IMR-90 (cell line): ENCODE measurements around the gene TNIP1. TPM values are rescaled to one million over a fixed set of nuclear protein-coding genes. Genes with fewer than 3 reads are reported as not detected.

Experiments
- ATAC-seq: fragments of 200-7000 bp; cut with Tn5 transposase; 2 replicates; pipeline ENCODE4 v1.9.1; 2020; ENCODE audit warnings: low read depth, mild to moderate bottlenecking, moderate library complexity
- BruUV-seq: library from RNA; stranded (reverse); fragments of 400-500 nt; replicated peaks from 2 replicates; lab custom pipeline; 2021; lab: Mats Ljungman, UMichigan
- CTCF ChIA-PET: fragments of 300-600 bp; formaldehyde crosslinking; extraction: SDS; loops from one replicate; lab custom pipeline; 2021; ENCODE audit warnings: antibody characterized with exemption; lab: Yijun Ruan, JAX
- POLR2A ChIA-PET: fragments of 300-600 bp; sonication (Branson Sonifier 250); formaldehyde crosslinking; loops from one replicate; lab custom pipeline; 2022; ENCODE audit warnings: antibody characterized with exemption; ENCODE audit not compliant: unreplicated experiment; lab: Charles Lee
- DNase-seq: peaks from one replicate; pipeline ENCODE4 v3.0.0; 2013
- H2AFZ ChIP-seq: replicated peaks from 2 replicates; pipeline ENCODE3; 2013; ENCODE audit warnings: low read length, mild to moderate bottlenecking; ENCODE audit not compliant: poor library complexity
- H2AK5ac ChIP-seq: 2 replicates; pipeline ENCODE4 v1.6.1; 2013; ENCODE audit warnings: low read depth, low read length, inconsistent platforms
- H2AK9ac ChIP-seq: replicated peaks from 2 replicates; pipeline ENCODE3; 2013; ENCODE audit warnings: mild to moderate bottlenecking, low read depth, low read length, moderate library complexity; ENCODE audit not compliant: poor library complexity
- H2BK120ac ChIP-seq: 2 replicates; pipeline ENCODE4 v1.6.1; 2013; ENCODE audit warnings: low read depth, low read length, inconsistent platforms
- H2BK15ac ChIP-seq: 3 replicates; pipeline ENCODE4 v1.6.1; 2013; ENCODE audit warnings: low read depth, low read length, inconsistent platforms
- H2BK20ac ChIP-seq: 2 replicates; pipeline ENCODE4 v1.6.1; 2013; ENCODE audit warnings: low read depth, mild to moderate bottlenecking, inconsistent platforms, low read length, moderate library complexity
- H2BK5ac ChIP-seq: 2 replicates; pipeline ENCODE4 v1.6.1; 2013; ENCODE audit warnings: mild to moderate bottlenecking, low read depth, low read length, inconsistent platforms; ENCODE audit not compliant: poor library complexity, severe bottlenecking
- H3K14ac ChIP-seq: replicated peaks from 2 replicates; pipeline ENCODE4 v1.6.1; 2013; ENCODE audit warnings: low read depth, low read length, inconsistent platforms
- H3K18ac ChIP-seq: 2 replicates; pipeline ENCODE4 v1.6.1; 2013; ENCODE audit warnings: low read depth, low read length, control low read depth
- H3K23ac ChIP-seq: 2 replicates; pipeline ENCODE4 v1.6.1; 2013; ENCODE audit warnings: low read depth, low read length, inconsistent platforms
- H3K27ac ChIP-seq: 2 replicates; pipeline ENCODE4 v1.5.1; 2013; ENCODE audit warnings: mild to moderate bottlenecking, control low read depth, low read length; ENCODE audit not compliant: insufficient read depth
- H3K27me3 ChIP-seq: 2 replicates; pipeline ENCODE4 v1.6.1; 2013; ENCODE audit warnings: low read length; ENCODE audit not compliant: control insufficient read depth, insufficient read depth
- H3K36me3 ChIP-seq: 2 replicates; pipeline ENCODE4 v1.6.1; 2013; ENCODE audit warnings: low read length, mixed read lengths; ENCODE audit not compliant: control insufficient read depth, insufficient read depth
- H3K4ac ChIP-seq: 2 replicates; pipeline ENCODE4 v1.6.1; 2013; ENCODE audit warnings: low read depth, low read length, inconsistent platforms
- H3K4me1 ChIP-seq: 2 replicates; pipeline ENCODE4 v1.6.1; 2013; ENCODE audit warnings: low read length, mixed read lengths; ENCODE audit not compliant: control insufficient read depth, insufficient read depth
- H3K4me2 ChIP-seq: 2 replicates; pipeline ENCODE4 v1.6.1; 2013; ENCODE audit warnings: low read depth, mild to moderate bottlenecking, control low read depth, low read length, moderate library complexity
- H3K4me3 ChIP-seq: 2 replicates; pipeline ENCODE4 v1.5.1; 2013; ENCODE audit warnings: low read depth, mild to moderate bottlenecking, control low read depth, low read length, moderate library complexity; ENCODE audit not compliant: insufficient read depth
- H3K56ac ChIP-seq: 2 replicates; pipeline ENCODE4 v1.6.1; 2013; ENCODE audit warnings: low read length, inconsistent platforms; ENCODE audit not compliant: insufficient read depth; ENCODE audit errors: extremely low read depth
- H3K79me1 ChIP-seq, 2 experiments: 2 replicates each; pipeline ENCODE4 v1.6.1; 2013; ENCODE audit warnings: low read length in 2 of 2, inconsistent platforms in 1 of 2, low read depth in 1 of 2
- H3K9ac ChIP-seq: 2 replicates; pipeline ENCODE4 v1.6.1; 2013; ENCODE audit warnings: low read depth, low read length, control low read depth
- H3K9me1 ChIP-seq: 2 replicates; pipeline ENCODE4 v1.6.1; 2013; ENCODE audit warnings: low read length, inconsistent platforms; ENCODE audit not compliant: insufficient read depth
- H3K9me3 ChIP-seq: 2 replicates; pipeline ENCODE4 v1.6.1; 2013; ENCODE audit warnings: low read length; ENCODE audit not compliant: control insufficient read depth, insufficient read depth
- H4K20me1 ChIP-seq: 2 replicates; pipeline ENCODE4 v1.6.1; 2013; ENCODE audit warnings: low read length, inconsistent platforms; ENCODE audit not compliant: insufficient read depth
- H4K5ac ChIP-seq: 2 replicates; pipeline ENCODE4 v1.6.1; 2013; ENCODE audit warnings: mild to moderate bottlenecking, low read depth, low read length, control low read depth
- H4K8ac ChIP-seq, 2 experiments: 2 replicates each; pipeline ENCODE4 v1.6.1; 2013; ENCODE audit warnings: low read depth in 2 of 2, low read length in 2 of 2, control low read depth in 1 of 2, inconsistent platforms in 1 of 2
- H4K91ac ChIP-seq: 2 replicates; pipeline ENCODE4 v1.6.1; 2013; ENCODE audit warnings: low read depth, low read length, inconsistent platforms; ENCODE audit not compliant: insufficient read depth
- BHLHE40 ChIP-seq: fragments of 150-350 bp; IDR thresholded peaks from 2 replicates; pipeline ENCODE4 v1.6.1; 2016; ENCODE audit warnings: mild to moderate bottlenecking, low read depth, low read length
- CEBPB ChIP-seq: IDR thresholded peaks from 2 replicates; pipeline ENCODE4 v1.6.1; 2012; ENCODE audit warnings: low read depth, low read length, improper control_type of control experiment
- CHD1 ChIP-seq: IDR thresholded peaks from 2 replicates; pipeline ENCODE4 v1.6.1; 2012; ENCODE audit warnings: low read depth, low read length, improper control_type of control experiment
- ELK1 ChIP-seq: fragments of 150-350 bp; IDR thresholded peaks from 2 replicates; pipeline ENCODE4 v1.6.1; 2016; ENCODE audit warnings: low read depth, mild to moderate bottlenecking, low read length, moderate library complexity, borderline replicate concordance
- FOS ChIP-seq: fragments of 150-350 bp; IDR thresholded peaks from 2 replicates; pipeline ENCODE4 v1.6.1; 2016; ENCODE audit warnings: low read depth, low read length
- MAZ ChIP-seq: IDR thresholded peaks from 2 replicates; pipeline ENCODE4 v1.6.1; 2012; ENCODE audit warnings: low read depth, mild to moderate bottlenecking, low read length, improper control_type of control experiment, moderate library complexity, borderline replicate concordance
- MXI1 ChIP-seq: IDR thresholded peaks from 2 replicates; pipeline ENCODE4 v1.6.1; 2012; ENCODE audit warnings: low read depth, mild to moderate bottlenecking, low read length, moderate library complexity, borderline replicate concordance
- NFE2L2 ChIP-seq: fragments of 150-350 bp; IDR thresholded peaks from 2 replicates; pipeline ENCODE4 v1.6.1; 2016; ENCODE audit warnings: low read depth, mild to moderate bottlenecking, low read length
- POLR2A ChIP-seq: IDR thresholded peaks from 2 replicates; pipeline ENCODE4 v1.6.1; 2012; ENCODE audit warnings: mild to moderate bottlenecking, low read depth, low read length
- RCOR1 ChIP-seq: IDR thresholded peaks from 2 replicates; pipeline ENCODE4 v1.6.1; 2012; ENCODE audit warnings: mild to moderate bottlenecking, low read length, improper control_type of control experiment; ENCODE audit not compliant: insufficient replicate concordance
- RFX5 ChIP-seq: IDR thresholded peaks from 2 replicates; pipeline ENCODE4 v1.8.0; 2012; ENCODE audit warnings: low read depth, mild to moderate bottlenecking, low read length, moderate library complexity
- SMC3 ChIP-seq: fragments of 150-350 bp; IDR thresholded peaks from 2 replicates; pipeline ENCODE4 v1.6.1; 2016; ENCODE audit warnings: low read depth, mild to moderate bottlenecking, antibody characterized with exemption, low read length, moderate library complexity
- USF2 ChIP-seq: fragments of 150-350 bp; IDR thresholded peaks from 2 replicates; pipeline ENCODE4 v1.6.1; 2017; ENCODE audit warnings: mild to moderate bottlenecking, antibody characterized with exemption, low read length, low read depth
- WGBS, 2 experiments: methylation state at CpG; one replicate each; pipeline versions ENCODE4 v1.1.5 to v1.1.7; 2013; ENCODE audit warnings: missing lambda C conversion rate in 2 of 2; ENCODE audit not compliant: insufficient read length in 1 of 2; ENCODE audit errors: extremely low coverage in 2 of 2; 5-methylcytosine and 5-hydroxymethylcytosine counted together
- dilution Hi-C: fragments of 300-500 bp; cut with HindIII; formaldehyde crosslinking; loops from one replicate; pipeline ENCODE4 v1.14.3; 2018; ENCODE audit warnings: low sequenced_read_pairs; ENCODE audit not compliant: unreplicated experiment
- in situ Hi-C: fragments of 300-500 bp; cut with MboI; formaldehyde crosslinking; loops from 3 replicates; pipeline ENCODE4 v1.14.3; 2019; ENCODE audit warnings: low sequenced_read_pairs, inconsistent platforms, mixed read lengths
- intact Hi-C: fragments of 100-400 bp; cut with micrococcal nuclease; formaldehyde crosslinking; loops from 2 replicates; pipeline ENCODE4 v1.10.0; 2022
- polyA plus RNA-seq, 3 experiments: library from polyadenylated mRNA; depleted of rRNA; stranded (reverse); fragments of >200 nt; gene quantifications; 2 replicates each; pipeline ENCODE4 v1.2.3, GENCODE V29; 2012; ENCODE audit warnings: low replicate concordance in 1 of 3
- total RNA-seq: library from RNA; depleted of rRNA; stranded (reverse); fragments of >200 nt; gene quantifications from 2 replicates; pipeline ENCODE4 v1.2.3, GENCODE V29; 2012
- TF ChIP-seq, protein P1 (sequence below): conservative IDR thresholded peaks from 2 replicates; pipeline ENCODE4 v1.5.1; 2012; ENCODE audit warnings: mild to moderate bottlenecking, low read depth, low read length, improper control_type of control experiment

The TNIP1 gene
- total and polyA plus RNA-seq, 2 of the 4 experiments (the other 2 are of a cell fraction) = 63.8 to 92.8 TPM

GRCh38 chr5:151020304-151021110 lies 60.3 kb downstream of the TNIP1 start, which contains the start of gene GPX3:
TSS of gene GPX3 (plus strand) at chr5:151020591. CDS start at chr5:151020655, 64 bp downstream.
- no peak for TF ChIP-seq POLR2A
- no peak for TF ChIP-seq MAZ
- no peak for TF ChIP-seq SMC3
- no peak for TF ChIP-seq FOS
- TF ChIP-seq MXI1 = no peak
- TF ChIP-seq, protein P1, sequence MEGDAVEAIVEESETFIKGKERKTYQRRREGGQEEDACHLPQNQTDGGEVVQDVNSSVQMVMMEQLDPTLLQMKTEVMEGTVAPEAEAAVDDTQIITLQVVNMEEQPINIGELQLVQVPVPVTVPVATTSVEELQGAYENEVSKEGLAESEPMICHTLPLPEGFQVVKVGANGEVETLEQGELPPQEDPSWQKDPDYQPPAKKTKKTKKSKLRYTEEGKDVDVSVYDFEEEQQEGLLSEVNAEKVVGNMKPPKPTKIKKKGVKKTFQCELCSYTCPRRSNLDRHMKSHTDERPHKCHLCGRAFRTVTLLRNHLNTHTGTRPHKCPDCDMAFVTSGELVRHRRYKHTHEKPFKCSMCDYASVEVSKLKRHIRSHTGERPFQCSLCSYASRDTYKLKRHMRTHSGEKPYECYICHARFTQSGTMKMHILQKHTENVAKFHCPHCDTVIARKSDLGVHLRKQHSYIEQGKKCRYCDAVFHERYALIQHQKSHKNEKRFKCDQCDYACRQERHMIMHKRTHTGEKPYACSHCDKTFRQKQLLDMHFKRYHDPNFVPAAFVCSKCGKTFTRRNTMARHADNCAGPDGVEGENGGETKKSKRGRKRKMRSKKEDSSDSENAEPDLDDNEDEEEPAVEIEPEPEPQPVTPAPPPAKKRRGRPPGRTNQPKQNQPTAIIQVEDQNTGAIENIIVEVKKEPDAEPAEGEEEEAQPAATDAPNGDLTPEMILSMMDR = no peak
- TF ChIP-seq ELK1 = no peak
- TF ChIP-seq BHLHE40 = no peak
- TF ChIP-seq CEBPB = no peak
- no peak for TF ChIP-seq USF2
- TF ChIP-seq CHD1 = no peak
- TF ChIP-seq RFX5 = no peak
- no peak for TF ChIP-seq RCOR1
- TF ChIP-seq NFE2L2 = no peak
- H3K27ac ChIP-seq = no peak within 1 kb of the TSS
- no peaks in the 10 kb centered on the region for H3K36me3 ChIP-seq
- in situ Hi-C loops (no loop called here), intact Hi-C loops (no loop called here), dilution Hi-C loops (no loop called here)
- no peak within 1 kb of the TSS for H3K18ac ChIP-seq
- WGBS, 2 experiments = 4% methylated on average over 22 of the region's 54 CpGs; no CpG with 5 or more reads in 1 of the 2 experiments
- POLR2A ChIA-PET = no interaction called here
- no peaks in the 10 kb centered on the region; the same call in 1 of the 2 replicates for H3K27me3 ChIP-seq
- H3K79me1 ChIP-seq = no peaks in the 10 kb centered on the region
- peak within 1 kb of the TSS; percentile 30 for H2AK9ac ChIP-seq
- H2AK5ac ChIP-seq = no peak within 1 kb of the TSS
- H4K5ac ChIP-seq = no peak within 1 kb of the TSS
- no peak within 1 kb of the TSS for H4K91ac ChIP-seq
- H4K20me1 ChIP-seq = no peaks in the 10 kb centered on the region
- no peaks in the 10 kb centered on the region for H3K4me1 ChIP-seq
- no peak within 1 kb of the TSS for H2BK5ac ChIP-seq
- peak within 1 kb of the TSS; percentile 54 for H3K4me3 ChIP-seq
- peaks cover 3% of the 10 kb centered on the region; the same call in 1 of the 2 replicates for H3K9me1 ChIP-seq
- 0 out of 2 replicates have a peak within 1 kb of the TSS, but pooled peaks have one; percentile 64 for H3K23ac ChIP-seq
- peak within 1 kb of the TSS; percentile 97 for H3K4me2 ChIP-seq
- H2BK15ac ChIP-seq = no peak within 1 kb of the TSS
- no peak within 1 kb of the TSS for H3K56ac ChIP-seq
- H2AFZ ChIP-seq = peak within 1 kb of the TSS; percentile 91
- no TSS peak for BruUV-seq
- H3K14ac ChIP-seq = no peak within 1 kb of the TSS
- H3K4ac ChIP-seq = no peak within 1 kb of the TSS
- no peaks in the 10 kb centered on the region for H3K9me3 ChIP-seq
- H2BK120ac ChIP-seq = no peak within 1 kb of the TSS
- peak within 1 kb of the TSS in 1 of 2 experiments; percentile 17; a peak in 1 of 4 replicates for H4K8ac ChIP-seq
- DNase-seq (peak; percentile 25), ATAC-seq (peak; percentile 96)
- no peak within 1 kb of the TSS for H3K9ac ChIP-seq
- CTCF ChIA-PET = interaction anchor here (0.6 to 1.8 kb wide), 4 partner anchors 10 to 786 kb away, joined by 3 to 5 read pairs (median 3); no protein-coding TSS in a partner anchor
- no peak within 1 kb of the TSS for H2BK20ac ChIP-seq
